Measurements from ENCODE around the gene DOCK3. TPM values are rescaled to one million over a fixed set of nuclear protein-coding genes. Genes with fewer than 3 reads are reported as not detected.

The DOCK3 gene
- total RNA-seq, 1 donor from 2014 or later, result 0.98 TPM

- no peaks in the 10 kb centered on the region for H3K9me3 ChIP-seq
- no peak for DNase-seq (ENCODE audit: extremely low spot score in 2 of 2)
- no peaks in the 10 kb centered on the region for H3K27me3 ChIP-seq
- no peak overlapping the region for H3K4me3 ChIP-seq
- TF ChIP-seq POLR2AphosphoS5 (IDR thresholded peaks at IDR 0.05; ENCODE audit: insufficient read depth in 1 of 2, low read depth in 1 of 2) (no peak), POLR2A (IDR thresholded peaks at IDR 0.05) (no peak), CTCF (IDR thresholded peaks at IDR 0.05) (no peak)
- intact Hi-C loops (cut with DNase I), result no loop called here
- H3K27ac ChIP-seq, result no peak overlapping the region
- no peaks in the 10 kb centered on the region for H3K36me3 ChIP-seq
- H3K4me1 ChIP-seq, result no peaks in the 10 kb centered on the region
Measured at GRCh38 chr3:51311055-51311454, 636.3 kb downstream of the DOCK3 start.

- intact Hi-C loops (cut with DNase I), result no loop called here
- H3K27ac ChIP-seq, result no peak overlapping the region
- H3K9me3 ChIP-seq, result no peaks in the 10 kb centered on the region
- no peaks in the 10 kb centered on the region for H3K27me3 ChIP-seq
- no peaks in the 10 kb centered on the region for H3K36me3 ChIP-seq
- no peaks in the 10 kb centered on the region for H3K4me1 ChIP-seq
- H3K4me3 ChIP-seq, result no peak overlapping the region
- TF ChIP-seq POLR2A (IDR thresholded peaks at IDR 0.05) (no peak), CTCF (IDR thresholded peaks at IDR 0.05) (no peak), POLR2AphosphoS5 (IDR thresholded peaks at IDR 0.05; ENCODE audit: insufficient read depth in 1 of 2, low read depth in 1 of 2) (no peak)
- peak; percentile 22 to 81 for DNase-seq (ENCODE audit: extremely low spot score in 2 of 2)
Measured at GRCh38 chr3:51328206-51328605, 653.5 kb downstream of the DOCK3 start.

GRCh38 chr3:51330046-51330445 lies 655.3 kb downstream of the DOCK3 start:
- Histone ChIP-seq H3K4me3 (no peak overlapping the region), H3K27me3 (no peaks in the 10 kb centered on the region), H3K27ac (no peak overlapping the region), H3K36me3 (no peaks in the 10 kb centered on the region), H3K4me1 (no peaks in the 10 kb centered on the region), H3K9me3 (no peaks in the 10 kb centered on the region)
- DNase-seq (ENCODE audit: extremely low spot score in 2 of 2), result peak; percentile 74 to 82
- TF ChIP-seq POLR2A (IDR thresholded peaks at IDR 0.05), result no peak
- TF ChIP-seq POLR2AphosphoS5 (IDR thresholded peaks at IDR 0.05; ENCODE audit: insufficient read depth in 1 of 2, low read depth in 1 of 2), result no peak
- TF ChIP-seq CTCF (IDR thresholded peaks at IDR 0.05), result no peak
- intact Hi-C loops (cut with DNase I), result no loop called here

GRCh38 chr3:51332156-51332555 lies 657.4 kb downstream of the DOCK3 start:
- intact Hi-C loops (cut with DNase I), result no loop called here
- Histone ChIP-seq H3K9me3 (no peaks in the 10 kb centered on the region), H3K4me3 (no peak overlapping the region), H3K27me3 (no peaks in the 10 kb centered on the region), H3K36me3 (no peaks in the 10 kb centered on the region), H3K4me1 (no peaks in the 10 kb centered on the region), H3K27ac (no peak overlapping the region)
- DNase-seq (ENCODE audit: extremely low spot score in 2 of 2), result peak; percentile 32 to 61
- no peak for TF ChIP-seq POLR2AphosphoS5 (IDR thresholded peaks at IDR 0.05; ENCODE audit: insufficient read depth in 1 of 2, low read depth in 1 of 2)
- no peak for TF ChIP-seq CTCF (IDR thresholded peaks at IDR 0.05)
- no peak for TF ChIP-seq POLR2A (IDR thresholded peaks at IDR 0.05)

- TF ChIP-seq POLR2A (IDR thresholded peaks at IDR 0.05), result no peak
- no peak overlapping the region for H3K4me3 ChIP-seq
- DNase-seq (ENCODE audit: extremely low spot score in 2 of 2), result peak; percentile 40 to 72
- no peaks in the 10 kb centered on the region for H3K36me3 ChIP-seq
- no peaks in the 10 kb centered on the region for H3K27me3 ChIP-seq
- H3K9me3 ChIP-seq, result no peaks in the 10 kb centered on the region
- H3K4me1 ChIP-seq, result no peaks in the 10 kb centered on the region
- intact Hi-C loops (cut with DNase I), result no loop called here
- no peak overlapping the region for H3K27ac ChIP-seq
Measured at GRCh38 chr3:51333021-51333420, 658.3 kb downstream of the DOCK3 start.

- Histone ChIP-seq H3K4me1 (peaks cover 14% of the 10 kb centered on the region), H3K9me3 (no peaks in the 10 kb centered on the region), H3K36me3 (no peaks in the 10 kb centered on the region), H3K4me3 (no peak overlapping the region), H3K27ac (no peak overlapping the region), H3K27me3 (no peaks in the 10 kb centered on the region)
- no peak for TF ChIP-seq POLR2A (IDR thresholded peaks at IDR 0.05)
- no peak for TF ChIP-seq CTCF (IDR thresholded peaks at IDR 0.05)
- TF ChIP-seq POLR2AphosphoS5 (IDR thresholded peaks at IDR 0.05; ENCODE audit: insufficient read depth in 1 of 2, low read depth in 1 of 2), result no peak
- peak; percentile 29 to 43 for DNase-seq (ENCODE audit: extremely low spot score in 2 of 2)
- intact Hi-C loops (cut with DNase I), result no loop called here
Measured at GRCh38 chr3:51336261-51336660, 661.5 kb downstream of the DOCK3 start.

Data from vagina (tissue), 2 donors.